ENCODE data around the gene AGA.

DNA sequence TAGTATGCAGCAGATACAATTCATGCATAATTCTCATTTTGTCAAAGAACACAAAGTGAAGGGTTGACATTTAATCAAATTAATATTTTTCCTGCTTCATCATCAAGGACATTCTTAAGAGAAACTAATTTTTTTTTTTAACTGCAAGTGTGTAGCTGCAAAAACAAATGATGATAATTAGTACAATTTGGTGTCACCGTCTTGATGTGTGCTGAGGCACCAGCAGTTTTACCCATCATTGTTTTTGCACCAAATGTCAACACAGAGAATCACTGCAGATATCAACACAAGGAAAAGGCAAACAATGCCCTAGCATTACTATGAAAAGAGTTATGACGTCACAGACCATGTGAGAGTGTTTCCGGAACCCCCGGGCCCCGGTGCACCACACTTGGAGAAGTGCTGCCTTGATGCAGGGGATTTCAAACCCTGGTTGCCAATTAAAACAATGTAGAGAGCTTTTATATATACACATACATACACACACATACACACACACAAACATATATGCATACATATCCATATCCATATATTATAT is 55.9 kb downstream of the AGA start:
- TF ChIP-seq, protein P1, sequence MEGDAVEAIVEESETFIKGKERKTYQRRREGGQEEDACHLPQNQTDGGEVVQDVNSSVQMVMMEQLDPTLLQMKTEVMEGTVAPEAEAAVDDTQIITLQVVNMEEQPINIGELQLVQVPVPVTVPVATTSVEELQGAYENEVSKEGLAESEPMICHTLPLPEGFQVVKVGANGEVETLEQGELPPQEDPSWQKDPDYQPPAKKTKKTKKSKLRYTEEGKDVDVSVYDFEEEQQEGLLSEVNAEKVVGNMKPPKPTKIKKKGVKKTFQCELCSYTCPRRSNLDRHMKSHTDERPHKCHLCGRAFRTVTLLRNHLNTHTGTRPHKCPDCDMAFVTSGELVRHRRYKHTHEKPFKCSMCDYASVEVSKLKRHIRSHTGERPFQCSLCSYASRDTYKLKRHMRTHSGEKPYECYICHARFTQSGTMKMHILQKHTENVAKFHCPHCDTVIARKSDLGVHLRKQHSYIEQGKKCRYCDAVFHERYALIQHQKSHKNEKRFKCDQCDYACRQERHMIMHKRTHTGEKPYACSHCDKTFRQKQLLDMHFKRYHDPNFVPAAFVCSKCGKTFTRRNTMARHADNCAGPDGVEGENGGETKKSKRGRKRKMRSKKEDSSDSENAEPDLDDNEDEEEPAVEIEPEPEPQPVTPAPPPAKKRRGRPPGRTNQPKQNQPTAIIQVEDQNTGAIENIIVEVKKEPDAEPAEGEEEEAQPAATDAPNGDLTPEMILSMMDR (CRISPR knock-in tag; IDR thresholded peaks at IDR 0.05): no peak
- no peak for TF ChIP-seq NR3C1 (CRISPR knock-in tag; IDR thresholded peaks at IDR 0.05)
- TF ChIP-seq CBFB (CRISPR knock-in tag; IDR thresholded peaks at IDR 0.05): no peak
- no peak for TF ChIP-seq KAT7 (CRISPR knock-in tag; IDR thresholded peaks at IDR 0.05; ENCODE audit: borderline replicate concordance)
- no peak for TF ChIP-seq KLF6 (CRISPR knock-in tag; IDR thresholded peaks at IDR 0.05)
- no peak for TF ChIP-seq POLR2A (IDR thresholded peaks at IDR 0.05; ENCODE audit: insufficient read depth in 1 of 2, low read depth in 2 of 2, low read length in 2 of 2)
- TF ChIP-seq ZNF781 (CRISPR knock-in tag; IDR thresholded peaks at IDR 0.05; ENCODE audit: borderline replicate concordance, not compliant biosample characterization): no peak
- no peak for TF ChIP-seq BHLHE40 (IDR thresholded peaks at IDR 0.05; ENCODE audit: low read length)
- TF ChIP-seq ZNF547 (CRISPR knock-in tag; IDR thresholded peaks at IDR 0.05): no peak
- TF ChIP-seq NFYB (CRISPR knock-in tag; IDR thresholded peaks at IDR 0.05): no peak
- no peak for TF ChIP-seq CREM (IDR thresholded peaks at IDR 0.05)
- TF ChIP-seq CREM (CRISPR knock-in tag; IDR thresholded peaks at IDR 0.05): no peak
- no peak for TF ChIP-seq NR2F1 (CRISPR knock-in tag; IDR thresholded peaks at IDR 0.05)

All from HepG2 (cell line).